Stimulated activated CD8-positive, alpha-beta memory T cell treated with anti-CD3 and anti-CD28 coated beads, Interleukin-2, amount 100 ng/mL, for 1 hour (primary cell): ENCODE results near the gene RBMY1A1.
"Not testable (repeated sequence)": the region's sequence is repeated elsewhere in the genome, so short reads cannot be mapped to it uniquely, and the experiment has no call there.

ENCODE experiments used
- DNase-seq, 2 donors: peaks; one replicate each; pipeline ENCODE4 v3.0.0-alpha.2; 2020; ENCODE audit warnings: low read depth in 2 of 2

RBMY1A1 gene

GRCh38 chrY:21534579-21534978 is at the start of gene RBMY1A1:
Gene RBMY1A1, plus strand, starts transcription at chrY:21534879. Its CDS starts 2,013 bp downstream, at chrY:21536892.
- DNase-seq: not testable (repeated sequence)

- not testable (repeated sequence) for DNase-seq
Observed at GRCh38 chrY:21511038-21511437, 23.6 kb upstream of the RBMY1A1 start, which contains the start of gene RBMY1B. Gene RBMY1B, plus strand, starts transcription at chrY:21511338. Its CDS starts 2,013 bp downstream, at chrY:21513351.

DNA sequence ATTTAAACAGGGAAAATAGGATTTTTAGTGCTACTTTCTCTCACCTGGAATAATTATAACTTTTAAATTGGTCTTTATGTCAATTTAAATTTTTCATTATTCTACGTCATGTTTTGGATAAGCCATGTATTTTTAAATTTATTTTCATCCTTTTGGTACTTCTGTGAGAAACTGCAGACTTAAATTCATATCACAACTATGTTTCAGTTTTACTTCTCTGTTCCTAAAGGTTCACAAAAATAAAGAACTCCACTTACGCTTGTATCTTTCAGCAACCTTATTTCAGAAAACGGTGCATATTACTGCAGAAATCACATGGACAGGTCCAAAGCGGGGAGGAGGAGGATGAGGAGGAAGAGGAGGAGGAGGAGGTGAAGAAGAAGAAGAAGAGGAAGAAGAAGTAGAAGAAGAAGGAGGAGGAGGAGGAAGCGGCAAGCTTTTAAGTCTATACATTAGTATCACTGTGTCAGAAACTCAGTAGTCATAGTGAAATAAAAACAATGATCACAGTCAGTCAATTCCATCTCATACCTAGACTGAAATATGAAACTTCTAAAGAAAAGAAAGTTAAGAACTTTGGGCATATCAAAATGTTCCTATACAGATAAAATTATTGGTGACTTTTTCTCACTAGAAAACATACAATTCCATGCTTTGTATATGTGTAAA is 24.8 kb downstream of the RBMY1A1 start:
- DNase-seq: not testable (repeated sequence)

GRCh38 chrY:21585449-21585848 is 50.8 kb downstream of the RBMY1A1 start:
- DNase-seq: no peak

- not testable (repeated sequence) for DNase-seq
Observed at GRCh38 chrY:21586454-21586853, 51.8 kb downstream of the RBMY1A1 start.

DNA sequence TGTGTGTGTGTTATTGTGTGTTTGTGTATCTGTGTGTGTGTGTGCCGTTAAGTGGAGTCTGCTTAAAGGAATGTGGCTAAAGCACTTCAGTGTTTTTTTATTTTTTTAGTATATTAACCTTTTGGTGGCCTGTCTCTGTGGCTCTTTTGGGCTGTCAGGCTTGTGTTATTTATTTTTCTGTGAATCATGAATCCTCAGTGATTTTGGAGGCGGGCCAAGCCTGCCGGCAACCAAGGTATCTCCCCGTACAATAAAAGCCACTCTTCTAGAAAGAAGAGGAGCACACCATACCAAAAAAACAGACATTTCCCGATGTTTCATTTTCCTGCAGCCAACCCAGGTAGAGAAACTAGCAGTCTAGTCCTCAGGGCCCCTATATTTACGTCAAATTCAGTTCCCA is 57.4 kb downstream of the RBMY1A1 start:
- DNase-seq: no peak

GRCh38 chrY:21596287-21596686 is 61.6 kb downstream of the RBMY1A1 start:
- DNase-seq: not testable (repeated sequence)
